Heart left ventricle (tissue), 16 donors: Measurements from ENCODE around the gene EMC9. TPM values are rescaled to one million over a fixed set of nuclear protein-coding genes. Genes with fewer than 3 reads are reported as not detected.

Source experiments
- ATAC-seq, 4 donors: fragments of 200-7000 bp; cut with Tn5 transposase; one replicate each; pipeline ENCODE4 v1.9.1; 2020 to 2022; ENCODE audit warnings: moderate library complexity in 4 of 4, mild to moderate bottlenecking in 3 of 4, moderate number of reproducible peaks in 1 of 4
- DNase-seq, 5 donors: peaks; one replicate each; pipeline ENCODE4 v3.0.0-alpha.2; 2020
- H3K27ac ChIP-seq, 12 donors: fragments of 200-600 bp; sonication (generic) in 4 of 12; one replicate each; pipeline versions ENCODE4 v1.5.0 to v1.8.0; 2016 to 2022; ENCODE audit warnings: mild to moderate bottlenecking in 2 of 12
- H3K27me3 ChIP-seq, 9 donors: fragments of 200-600 bp; sonication (generic) in 2 of 9; one replicate each; pipeline versions ENCODE4 v1.5.1 to v1.8.0; 2016 to 2022; ENCODE audit warnings: mild to moderate bottlenecking in 3 of 9
- H3K36me3 ChIP-seq, 9 donors: fragments of 200-600 bp; sonication (generic) in 2 of 9; one replicate each; pipeline versions ENCODE4 v1.5.0 to v1.8.0; 2018 to 2022; ENCODE audit warnings: mild to moderate bottlenecking in 2 of 9
- H3K4me1 ChIP-seq, 12 donors: fragments of 200-600 bp; sonication (generic) in 4 of 12; one replicate each; pipeline versions ENCODE4 v1.5.0 to v1.8.0; 2016 to 2022; ENCODE audit warnings: mild to moderate bottlenecking in 3 of 12
- H3K4me3 ChIP-seq, 12 donors: fragments of 200-600 bp; sonication (generic) in 4 of 12; one replicate each; pipeline versions ENCODE4 v1.5.0 to v1.8.0; 2017 to 2022; ENCODE audit warnings: mild to moderate bottlenecking in 9 of 12, moderate library complexity in 4 of 12
- H3K9me3 ChIP-seq, 12 donors: fragments of 200-600 bp; sonication (generic) in 4 of 12; one replicate each; pipeline versions ENCODE4 v1.5.0 to v1.8.0; 2016 to 2022; ENCODE audit warnings: mild to moderate bottlenecking in 1 of 12
- POLR2A ChIP-seq, 2 donors: fragments of 450-650 bp; IDR thresholded peaks; one replicate each; pipeline ENCODE4 v1.6.1; 2017; ENCODE audit warnings: antibody characterized with exemption in 2 of 2, mild to moderate bottlenecking in 2 of 2, moderate library complexity in 2 of 2
- WGBS, 4 donors: extraction: QIAGEN DNeasy Blood & Tissue Kit in 2 of 4; methylation state at CpG; one replicate each; pipeline versions ENCODE4 v1.1.5 to v1.1.7; 2013 to 2018; 5-methylcytosine and 5-hydroxymethylcytosine counted together
- intact Hi-C, 10 donors: fragments of 100-400 bp; cut with DNase I; formaldehyde crosslinking; loops; one replicate each; pipeline versions ENCODE4 v1.11.1 to v1.14.2; 2022
- polyA plus RNA-seq, 2 donors: library from polyadenylated mRNA; stranded (reverse); fragments of 200-250 nt; gene quantifications; one replicate each; pipeline ENCODE4 v1.2.3, GENCODE V29; 2013
- total RNA-seq, 9 donors: library from RNA; depleted of rRNA in 2 of 9; stranded (reverse); fragments of >200 nt in 2 of 9; fragmentation: NEBNext Ultra II Directional in 3 of 9; extraction: Animal tissue kit (Norgen Biotek cat#: 25700) in 3 of 9; gene quantifications; one replicate each; pipeline versions ENCODE4 v1.1.0 to v1.2.4, GENCODE V29; 2016 to 2023
- TF ChIP-seq, protein P1 (sequence below), 12 donors: fragments of 200-600 bp; sonication (generic) in 4 of 12; IDR thresholded peaks; one replicate each; pipeline versions ENCODE4 v1.5.0 to v1.8.0; 2018 to 2022; ENCODE audit warnings: antibody characterized with exemption in 12 of 12, mild to moderate bottlenecking in 5 of 12
- donor health status: ischemic (EF 13 %, LVEDD 7.1; RV severe dilation, severe dysfunction).
- donor health status: healthy with polysubstance abuse.
- donor health status: DM: no; HTN: yes; CAD: no.
- donor health status: DM: no; HTN: no; CAD: no.
- donor health status: ischemic (EF 25% LVEDD 6.9; RV normal size, moderate dysfunction).
- donor health status: ischemic (EF 25% LVEDD 5.7; RV mildly dilated, moderate dysfunction).
- donor health status: healthy.
- donor health status: DM: yes; HTN: yes; CAD: no.
- donor health status: ischemic (EF 35%, LVEDD 5.7; RV mildly dilated, moderate dysfunction).
- donor health status: nonischemic (EF 11% LVEDD 7.7; RV severe dilation, severe dysfunction).
- donor health status: DM: yes; HTN: yes; CAD: no.
- donor health status: PGD.
- donor health status: ischemic (EF 29% LVEDD 5.4; RV normal size, mild dysfunction).
- donor health status: nonischemic (EF 23%, LVEDD 6.1; RV moderate dilation, normal function).

Gene EMC9
- total and polyA plus RNA-seq, 11 donors: 9.6 to 30.6 (median 15.2) TPM

DNA sequence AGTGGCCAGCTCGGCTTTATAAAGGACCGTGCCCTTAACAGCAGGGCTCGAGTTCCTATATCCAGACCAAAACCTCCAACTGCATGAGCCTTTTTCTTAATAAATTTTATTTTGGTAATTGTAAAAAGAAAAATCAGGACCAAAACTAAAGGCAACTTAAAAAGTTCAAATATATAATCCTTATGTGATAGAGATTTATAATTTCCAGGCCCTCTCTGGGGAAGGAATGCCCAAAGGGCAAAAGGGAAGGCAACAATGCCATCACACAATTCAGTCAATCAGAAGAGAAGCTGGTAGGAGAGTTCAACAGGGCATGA lies 47.6 kb upstream of the EMC9 start:
- peaks cover 0 to 26% (median 15%) of the 10 kb centered on the region in 12 donors for H3K4me1 ChIP-seq
- no peak for TF ChIP-seq POLR2A (IDR thresholded peaks at IDR 0.05)
- TF ChIP-seq, protein P1, sequence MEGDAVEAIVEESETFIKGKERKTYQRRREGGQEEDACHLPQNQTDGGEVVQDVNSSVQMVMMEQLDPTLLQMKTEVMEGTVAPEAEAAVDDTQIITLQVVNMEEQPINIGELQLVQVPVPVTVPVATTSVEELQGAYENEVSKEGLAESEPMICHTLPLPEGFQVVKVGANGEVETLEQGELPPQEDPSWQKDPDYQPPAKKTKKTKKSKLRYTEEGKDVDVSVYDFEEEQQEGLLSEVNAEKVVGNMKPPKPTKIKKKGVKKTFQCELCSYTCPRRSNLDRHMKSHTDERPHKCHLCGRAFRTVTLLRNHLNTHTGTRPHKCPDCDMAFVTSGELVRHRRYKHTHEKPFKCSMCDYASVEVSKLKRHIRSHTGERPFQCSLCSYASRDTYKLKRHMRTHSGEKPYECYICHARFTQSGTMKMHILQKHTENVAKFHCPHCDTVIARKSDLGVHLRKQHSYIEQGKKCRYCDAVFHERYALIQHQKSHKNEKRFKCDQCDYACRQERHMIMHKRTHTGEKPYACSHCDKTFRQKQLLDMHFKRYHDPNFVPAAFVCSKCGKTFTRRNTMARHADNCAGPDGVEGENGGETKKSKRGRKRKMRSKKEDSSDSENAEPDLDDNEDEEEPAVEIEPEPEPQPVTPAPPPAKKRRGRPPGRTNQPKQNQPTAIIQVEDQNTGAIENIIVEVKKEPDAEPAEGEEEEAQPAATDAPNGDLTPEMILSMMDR (IDR thresholded peaks at IDR 0.05): no peak
- ATAC-seq (no peak), DNase-seq (no peak)
- peak overlapping the region in 11 of 12 donors; percentile 11 to 80 (median 66) for H3K27ac ChIP-seq
- H3K4me3 ChIP-seq: peak overlapping the region in 9 of 12 donors; percentile 66 to 83 (median 71)
- no peaks in the 10 kb centered on the region for H3K27me3 ChIP-seq
- H3K36me3 ChIP-seq: peaks cover 0 to 64% (median 50%) of the 10 kb centered on the region in 9 donors
- no peaks in the 10 kb centered on the region for H3K9me3 ChIP-seq
- WGBS, 4 donors: 2 to 5% (median 2%) methylated on average over 3 of the region's 3 CpGs
- intact Hi-C loops: loop anchor here in 1 of 10 donors (2.0 kb wide), 1 partner anchor 74 kb away; the partner anchor contains the start of genes DCAF11 and NRL

DNA sequence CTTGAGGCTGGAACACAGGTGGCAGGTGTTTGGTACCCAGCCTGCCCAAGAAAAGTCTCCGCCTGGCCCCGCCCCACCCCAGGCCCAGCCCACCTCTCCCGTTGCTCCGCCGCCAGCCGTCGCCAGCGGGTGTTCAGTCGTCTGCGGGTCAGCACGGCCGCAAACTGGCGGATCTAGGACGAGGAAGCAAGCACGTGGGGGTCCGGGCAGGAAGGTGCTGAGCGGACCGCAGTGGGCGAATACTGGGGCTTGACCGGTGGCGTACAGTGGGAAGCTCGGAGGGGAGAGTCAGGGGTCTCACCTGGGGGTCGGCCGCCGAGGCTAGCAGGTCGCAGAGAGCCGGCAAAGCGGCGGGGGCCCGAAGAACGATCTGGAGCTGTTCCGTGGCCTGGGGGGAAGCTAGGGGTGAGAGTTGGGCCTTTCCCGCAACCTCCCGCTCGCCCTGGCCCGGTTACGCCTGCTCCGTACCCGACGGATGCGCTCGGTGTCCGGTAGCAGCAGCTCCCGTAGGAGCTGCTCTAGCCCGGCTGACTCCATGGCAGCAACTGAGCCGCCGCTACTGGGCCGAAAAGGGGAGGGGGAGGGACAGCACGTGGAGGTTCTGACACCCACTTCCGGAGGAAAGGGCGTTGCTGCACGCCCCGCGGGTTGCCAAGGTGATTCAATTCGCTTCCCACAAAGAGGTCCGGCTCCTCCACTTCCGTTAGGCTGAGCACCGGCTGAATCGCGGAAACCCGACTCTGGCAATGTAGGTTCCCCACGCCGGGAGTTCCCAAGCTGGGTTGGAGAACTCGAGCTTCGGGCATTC lies 47.1 kb upstream of the EMC9 start, which contains the start of gene IPO4:
Gene IPO4 (minus strand): TSS at position 566 of the 808 bp plus-strand sequence. CDS start 29 bp downstream, at position 537.
- ATAC-seq: peak; percentile 92 to 98 (median 94)
- TF ChIP-seq POLR2A (IDR thresholded peaks at IDR 0.05): peak in 1 of 2 donors; percentile 45
- TF ChIP-seq, protein P1 (IDR thresholded peaks at IDR 0.05): no peak
- Histone ChIP-seq H3K27ac (peak within 1 kb of the TSS in 11 of 12 donors; percentile 41 to 80 (median 67)), H3K27me3 (no peaks in the 10 kb centered on the region), H3K9me3 (no peaks in the 10 kb centered on the region), H3K4me3 (peak within 1 kb of the TSS; percentile 48 to 83 (median 69)), H3K4me1 (peaks cover 0 to 24% (median 14%) of the 10 kb centered on the region in 12 donors), H3K36me3 (peaks cover 0 to 70% (median 54%) of the 10 kb centered on the region in 9 donors)
- 0 to 1% (median 1%) methylated on average over 23 to 65 of the region's 65 CpGs for whole genome bisulfite sequencing, 4 donors
- intact Hi-C loops: loop anchor here in 2 of 10 donors (1.0 to 2.0 kb wide), 2 partner anchors 27 to 74 kb away; partner anchors contain the start of genes DCAF11 (in 1 of the 2), IRF9 (in 1 of the 2) and NRL (in 1 of the 2)
- DNase-seq: peak; percentile 96 to 98 (median 97)

DNA sequence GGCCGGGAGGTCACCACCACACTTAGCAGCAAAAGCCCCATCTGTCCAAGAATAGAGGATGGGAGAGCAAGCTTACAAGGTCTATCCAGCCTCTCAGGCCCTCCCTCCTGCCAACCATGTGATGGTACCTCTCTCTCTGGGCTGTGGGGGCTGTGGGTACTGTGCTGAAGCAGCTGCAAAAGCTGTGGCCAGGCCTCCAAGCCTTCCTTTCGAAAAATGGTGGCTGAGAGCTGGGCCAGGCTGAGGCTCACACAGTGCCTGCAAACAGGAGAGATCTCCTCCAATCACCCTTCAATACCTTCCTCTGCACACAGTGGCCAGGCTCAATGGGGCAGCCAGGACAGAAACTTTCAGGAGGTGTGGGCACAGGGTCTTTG lies 46.1 kb upstream of the EMC9 start:
- DNase-seq (no peak), ATAC-seq (no peak)
- Histone ChIP-seq H3K4me1 (peaks cover 0 to 24% (median 14%) of the 10 kb centered on the region in 12 donors), H3K27me3 (no peaks in the 10 kb centered on the region), H3K4me3 (peak overlapping the region in 7 of 12 donors; percentile 66 to 83 (median 72)), H3K9me3 (no peaks in the 10 kb centered on the region), H3K27ac (no peak overlapping the region), H3K36me3 (peaks cover 4 to 71% (median 57%) of the 10 kb centered on the region in 9 donors)
- intact Hi-C loops: no loop called here
- WGBS, 4 donors: 79 to 88% (median 85%) methylated on average over 2 of the region's 2 CpGs
- TF ChIP-seq, protein P1 (IDR thresholded peaks at IDR 0.05): no peak
- no peak for TF ChIP-seq POLR2A (IDR thresholded peaks at IDR 0.05)

DNA sequence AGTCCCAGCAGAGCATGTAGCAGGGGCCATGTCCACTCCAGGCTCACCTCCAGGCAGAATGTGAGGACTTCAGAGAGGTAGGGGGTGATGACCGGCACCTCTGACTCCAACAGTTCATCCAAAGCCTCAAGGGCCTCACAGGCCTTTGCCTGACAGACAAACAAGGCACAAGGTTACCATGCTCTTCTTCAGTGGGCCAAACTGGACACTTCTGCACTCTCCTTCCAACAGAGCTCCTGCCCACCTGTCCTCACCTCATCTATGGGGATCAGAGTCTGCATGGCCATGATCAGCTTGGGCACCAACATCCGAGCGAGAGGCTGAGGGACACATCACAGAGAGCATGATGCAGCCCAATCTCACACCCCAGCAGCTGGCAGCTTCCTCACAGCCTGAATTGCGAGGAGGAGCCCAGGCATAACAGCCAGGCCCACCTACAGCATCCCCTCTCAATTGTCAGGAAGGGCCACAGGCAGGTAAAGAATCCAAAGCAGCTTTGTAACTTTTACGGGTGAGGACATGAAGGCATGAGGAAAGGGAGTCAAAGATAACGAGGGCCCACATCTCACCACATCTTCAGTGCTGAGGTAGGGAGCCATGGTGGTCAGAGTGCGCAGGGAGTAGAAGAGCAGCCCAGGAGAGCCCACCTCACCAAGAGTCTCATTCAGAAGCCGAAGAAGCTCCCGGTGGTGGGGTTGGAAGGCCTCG lies 45.6 kb upstream of the EMC9 start:
- no peaks in the 10 kb centered on the region for H3K27me3 ChIP-seq
- no peaks in the 10 kb centered on the region for H3K9me3 ChIP-seq
- intact Hi-C loops: no loop called here
- 92 to 98% (median 93%) methylated on average over 10 of the region's 10 CpGs for WGBS, 4 donors
- H3K4me3 ChIP-seq: peak overlapping the region in 2 of 12 donors; percentile 68 to 71
- no peak for DNase-seq
- H3K36me3 ChIP-seq: peaks cover 4 to 70% (median 57%) of the 10 kb centered on the region in 9 donors
- H3K27ac ChIP-seq: no peak overlapping the region
- TF ChIP-seq, protein P1 (IDR thresholded peaks at IDR 0.05): no peak
- no peak for TF ChIP-seq POLR2A (IDR thresholded peaks at IDR 0.05)
- H3K4me1 ChIP-seq: peaks cover 0 to 24% (median 14%) of the 10 kb centered on the region in 12 donors
- ATAC-seq: no peak
